HFF-Myc (cell line): ENCODE data around the gene NBEAL1.
"Not testable (repeated sequence)": the region's sequence is repeated elsewhere in the genome, so short reads cannot be mapped to it uniquely, and the experiment has no call there.

Experiments
- DNase-seq: peaks from one replicate; pipeline ENCODE4 v3.0.0-alpha.2; 2011; ENCODE audit warnings: low read depth; ENCODE audit errors: extremely low read depth
- H3K4me3 ChIP-seq: replicated peaks from 2 replicates; pipeline ENCODE4 v1.5.1; 2011; ENCODE audit warnings: low read depth, mild to moderate bottlenecking, control low read depth, low read length
- CTCF ChIP-seq: IDR thresholded peaks from 2 replicates; pipeline ENCODE4 v1.5.1; 2012; ENCODE audit warnings: mild to moderate bottlenecking, low read depth, low read length, control low read depth; ENCODE audit errors: missing control alignments

Gene NBEAL1

GRCh38 chr2:203155406-203155805, 140.7 kb downstream of the NBEAL1 start:
- no peak overlapping the region for H3K4me3 ChIP-seq
- TF ChIP-seq CTCF, result no peak
- DNase-seq, result no peak

GRCh38 chr2:203162722-203163121, 148.0 kb downstream of the NBEAL1 start:
- not testable (repeated sequence) for DNase-seq, H3K4me3 ChIP-seq

GRCh38 chr2:203164311-203164935, 149.7 kb downstream of the NBEAL1 start:
- no peak for TF ChIP-seq CTCF
- no peak for DNase-seq
- H3K4me3 ChIP-seq, result no peak overlapping the region

- no peak for DNase-seq
- no peak for TF ChIP-seq CTCF
- H3K4me3 ChIP-seq, result no peak overlapping the region
These were observed 153.1 kb downstream of the NBEAL1 start for GRCh38 chr2:203167751-203168150.

- no peak overlapping the region for H3K4me3 ChIP-seq
- no peak for TF ChIP-seq CTCF
- no peak for DNase-seq
These were observed 155.8 kb downstream of the NBEAL1 start for GRCh38 chr2:203170502-203170901.

- H3K4me3 ChIP-seq, result no peak overlapping the region
- no peak for DNase-seq
- no peak for TF ChIP-seq CTCF
These were observed 160.7 kb downstream of the NBEAL1 start for GRCh38 chr2:203175371-203175770.

GRCh38 chr2:203177361-203177760, 162.7 kb downstream of the NBEAL1 start:
- H3K4me3 ChIP-seq, result no peak overlapping the region
- DNase-seq, result peak; percentile 5
- TF ChIP-seq CTCF, result no peak
